ENCODE measurements around the gene KIF26A. TPM values are rescaled to one million over a fixed set of nuclear protein-coding genes. Genes with fewer than 3 reads are reported as not detected.

The KIF26A gene
- total RNA-seq, 1 experiment from 2014 or later, result 1.4 TPM

- DNase-seq (ENCODE audit: low read depth, low spot score), result no peak
- in situ Hi-C loops (cut with HindIII; ENCODE audit: low pct_unique_long_range_greater_than_20kb, low sequenced_read_pairs), result no loop called here
Measured at GRCh38 chr14:104135904-104136471, 2.4 kb upstream of the KIF26A start.

- in situ Hi-C loops (cut with HindIII; ENCODE audit: low pct_unique_long_range_greater_than_20kb, low sequenced_read_pairs), result no loop called here
- DNase-seq (ENCODE audit: low read depth, low spot score), result no peak
Measured at GRCh38 chr14:104136472-104137296, 1.7 kb upstream of the KIF26A start.

GRCh38 chr14:104137297-104138097, 890 bp upstream of the KIF26A start:
- in situ Hi-C loops (cut with HindIII; ENCODE audit: low pct_unique_long_range_greater_than_20kb, low sequenced_read_pairs), result no loop called here
- DNase-seq (ENCODE audit: low read depth, low spot score), result peak; percentile 51

GRCh38 chr14:104138718-104139459, 502 bp downstream of the KIF26A start:
- DNase-seq (ENCODE audit: low read depth, low spot score), result no peak
- in situ Hi-C loops (cut with HindIII; ENCODE audit: low pct_unique_long_range_greater_than_20kb, low sequenced_read_pairs), result no loop called here

- DNase-seq (ENCODE audit: low read depth, low spot score), result no peak
- in situ Hi-C loops (cut with HindIII; ENCODE audit: low pct_unique_long_range_greater_than_20kb, low sequenced_read_pairs), result no loop called here
Measured at GRCh38 chr14:104139460-104140212, 1.2 kb downstream of the KIF26A start.

- DNase-seq (ENCODE audit: low read depth, low spot score), result no peak
Measured at GRCh38 chr14:104140213-104140462, 1.8 kb downstream of the KIF26A start.

GRCh38 chr14:104140463-104141331, 2.3 kb downstream of the KIF26A start:
- in situ Hi-C loops (cut with HindIII; ENCODE audit: low pct_unique_long_range_greater_than_20kb, low sequenced_read_pairs), result no loop called here
- DNase-seq (ENCODE audit: low read depth, low spot score), result no peak

More at GRCh38 chr14:104140213-104140462, 1.8 kb downstream of the KIF26A start:
- in situ Hi-C loops (cut with HindIII; ENCODE audit: low pct_unique_long_range_greater_than_20kb, low sequenced_read_pairs), result no loop called here

- in situ Hi-C loops (cut with HindIII; ENCODE audit: low pct_unique_long_range_greater_than_20kb, low sequenced_read_pairs), result no loop called here
Measured at GRCh38 chr14:104141621-104142091, 3.3 kb downstream of the KIF26A start.

GRCh38 chr14:104142136-104142945, 4.0 kb downstream of the KIF26A start:
- DNase-seq (ENCODE audit: low read depth, low spot score), result no peak
- in situ Hi-C loops (cut with HindIII; ENCODE audit: low pct_unique_long_range_greater_than_20kb, low sequenced_read_pairs), result no loop called here

More at GRCh38 chr14:104141621-104142091, 3.3 kb downstream of the KIF26A start:
- no peak for DNase-seq (ENCODE audit: low read depth, low spot score)

GRCh38 chr14:104142946-104143470, 4.6 kb downstream of the KIF26A start:
- no peak for DNase-seq (ENCODE audit: low read depth, low spot score)
- in situ Hi-C loops (cut with HindIII; ENCODE audit: low pct_unique_long_range_greater_than_20kb, low sequenced_read_pairs), result no loop called here

GRCh38 chr14:104143521-104144452, 5.4 kb downstream of the KIF26A start:
- in situ Hi-C loops (cut with HindIII; ENCODE audit: low pct_unique_long_range_greater_than_20kb, low sequenced_read_pairs), result no loop called here
- no peak for DNase-seq (ENCODE audit: low read depth, low spot score)

GRCh38 chr14:104144453-104144790, 6.0 kb downstream of the KIF26A start:
- in situ Hi-C loops (cut with HindIII; ENCODE audit: low pct_unique_long_range_greater_than_20kb, low sequenced_read_pairs), result no loop called here
- DNase-seq (ENCODE audit: low read depth, low spot score), result no peak

- in situ Hi-C loops (cut with HindIII; ENCODE audit: low pct_unique_long_range_greater_than_20kb, low sequenced_read_pairs), result no loop called here
- no peak for DNase-seq (ENCODE audit: low read depth, low spot score)
Measured at GRCh38 chr14:104144911-104145825, 6.8 kb downstream of the KIF26A start.
